Spleen (tissue), 7 donors: ENCODE results near the gene TRIM33.
"Not testable (repeated sequence)": the region's sequence is repeated elsewhere in the genome, so short reads cannot be mapped to it uniquely, and the experiment has no call there.

Experiments
- POLR2AphosphoS5 ChIP-seq, 3 donors: sonication (generic); formaldehyde crosslinking; IDR thresholded peaks; one replicate each; pipeline ENCODE4 v1.5.1; 2017; ENCODE audit warnings: antibody characterized with exemption in 3 of 3
- TF ChIP-seq, protein P1 (sequence below), 11 experiments: fragments of 200-600 bp in 7 of 11; fragments of 450-650 bp in 4 of 11; sonication (generic) in 4 of 11; IDR thresholded peaks in 8 of 11; conservative IDR thresholded peaks in 3 of 11; 1 replicate in 7 of 11; 2 replicates in 4 of 11; pipeline versions ENCODE4 v1.4.0 to v1.8.0; 2016 to 2021; ENCODE audit warnings: antibody characterized with exemption in 11 of 11, inconsistent platforms in 4 of 11, mild to moderate bottlenecking in 1 of 11
- donor health status: DM: no; HTN: no; CAD: no; lungs with moderate emphysema.
- donor health status: DM: no; HTN: no; CAD: no.
- donor health status: DM: no; HTN: no; CAD: no.

DNA sequence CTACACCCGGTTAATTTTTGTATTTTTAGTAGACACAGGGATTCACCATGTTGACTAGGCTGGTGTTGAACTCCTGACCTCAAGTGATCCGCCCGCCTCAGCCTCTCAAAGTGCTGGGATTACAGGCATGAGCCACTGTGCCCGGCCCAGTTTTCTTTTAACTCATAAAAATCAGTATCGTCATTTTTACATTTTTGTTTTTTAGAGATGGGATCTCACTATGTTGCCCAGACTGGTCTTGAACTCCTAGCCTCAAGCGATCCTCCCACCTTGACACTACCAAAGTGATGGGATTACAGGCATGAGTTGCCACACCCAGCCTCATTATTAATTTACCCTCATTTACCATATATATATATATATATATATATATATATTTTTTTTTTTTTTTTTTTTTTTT is 123.4 kb downstream of the TRIM33 start:
- TF ChIP-seq, protein P1, sequence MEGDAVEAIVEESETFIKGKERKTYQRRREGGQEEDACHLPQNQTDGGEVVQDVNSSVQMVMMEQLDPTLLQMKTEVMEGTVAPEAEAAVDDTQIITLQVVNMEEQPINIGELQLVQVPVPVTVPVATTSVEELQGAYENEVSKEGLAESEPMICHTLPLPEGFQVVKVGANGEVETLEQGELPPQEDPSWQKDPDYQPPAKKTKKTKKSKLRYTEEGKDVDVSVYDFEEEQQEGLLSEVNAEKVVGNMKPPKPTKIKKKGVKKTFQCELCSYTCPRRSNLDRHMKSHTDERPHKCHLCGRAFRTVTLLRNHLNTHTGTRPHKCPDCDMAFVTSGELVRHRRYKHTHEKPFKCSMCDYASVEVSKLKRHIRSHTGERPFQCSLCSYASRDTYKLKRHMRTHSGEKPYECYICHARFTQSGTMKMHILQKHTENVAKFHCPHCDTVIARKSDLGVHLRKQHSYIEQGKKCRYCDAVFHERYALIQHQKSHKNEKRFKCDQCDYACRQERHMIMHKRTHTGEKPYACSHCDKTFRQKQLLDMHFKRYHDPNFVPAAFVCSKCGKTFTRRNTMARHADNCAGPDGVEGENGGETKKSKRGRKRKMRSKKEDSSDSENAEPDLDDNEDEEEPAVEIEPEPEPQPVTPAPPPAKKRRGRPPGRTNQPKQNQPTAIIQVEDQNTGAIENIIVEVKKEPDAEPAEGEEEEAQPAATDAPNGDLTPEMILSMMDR (IDR thresholded peaks at IDR 0.05 in 8 of 11, conservative IDR thresholded peaks at IDR 0.05 in 3 of 11): not testable (repeated sequence)
- TF ChIP-seq POLR2AphosphoS5 (IDR thresholded peaks at IDR 0.05): not testable (repeated sequence)
